GM23338 (cell line): Measurements from ENCODE around the gene SIRT2. TPM values are rescaled to one million over a fixed set of nuclear protein-coding genes. Genes with fewer than 3 reads are reported as not detected.

Experiments used
- ATAC-seq: fragments of 200-7000 bp; cut with Tn5 transposase; 3 replicates; pipeline ENCODE4 v1.9.1; 2020
- DNase-seq: peaks from one replicate; pipeline ENCODE4 v3.0.0-alpha.2; 2015; ENCODE audit warnings: low spot score
- H2AFZ ChIP-seq: fragments of 200-600 bp; sonication (generic); 2 replicates; pipeline ENCODE4 v1.8.0; 2016; ENCODE audit warnings: antibody characterized with exemption, mild to moderate bottlenecking, moderate library complexity
- H3F3A ChIP-seq: fragments of 200-600 bp; sonication (generic); replicated peaks from 2 replicates; pipeline ENCODE4 v1.8.0; 2017; ENCODE audit warnings: antibody characterized with exemption, mixed run types, low read depth
- H3K27ac ChIP-seq: fragments of 200-600 bp; sonication (generic); 2 replicates; pipeline ENCODE4 v1.6.1; 2016; ENCODE audit warnings: low read depth
- H3K27me3 ChIP-seq: fragments of 200-600 bp; sonication (generic); 2 replicates; pipeline ENCODE4 v1.8.0; 2016; ENCODE audit warnings: mild to moderate bottlenecking, mixed run types, moderate library complexity; ENCODE audit not compliant: insufficient read depth
- H3K36me3 ChIP-seq: fragments of 200-600 bp; sonication (generic); 2 replicates; pipeline ENCODE4 v1.8.0; 2016; ENCODE audit warnings: mild to moderate bottlenecking; ENCODE audit not compliant: insufficient read depth
- H3K4me1 ChIP-seq: fragments of 200-600 bp; sonication (generic); 2 replicates; pipeline ENCODE4 v1.8.0; 2016; ENCODE audit warnings: mild to moderate bottlenecking, moderate library complexity; ENCODE audit not compliant: insufficient read depth
- H3K4me2 ChIP-seq: fragments of 200-600 bp; sonication (generic); 2 replicates; pipeline ENCODE4 v1.7.1; 2017; ENCODE audit warnings: mixed run types
- H3K4me3 ChIP-seq: fragments of 200-600 bp; sonication (generic); 2 replicates; pipeline ENCODE4 v1.6.1; 2016; ENCODE audit warnings: mixed run types
- H3K79me2 ChIP-seq: fragments of 200-600 bp; sonication (generic); replicated peaks from 2 replicates; pipeline ENCODE4 v1.8.0; 2017; ENCODE audit warnings: mild to moderate bottlenecking; ENCODE audit not compliant: insufficient read depth
- H3K9me2 ChIP-seq: fragments of 200-600 bp; sonication (generic); 2 replicates; pipeline ENCODE4 v1.8.0; 2017; ENCODE audit not compliant: insufficient read depth
- H4K20me1 ChIP-seq: fragments of 200-600 bp; sonication (generic); replicated peaks from 2 replicates; pipeline ENCODE4 v1.8.0; 2017; ENCODE audit warnings: mild to moderate bottlenecking; ENCODE audit not compliant: insufficient read depth
- H3K27ac Mint-ChIP-seq: 2 replicates; pipeline ENCODE4 v1.8.0; 2020; ENCODE audit warnings: inconsistent platforms, mild to moderate bottlenecking, moderate library complexity, mixed read lengths
- H3K27me3 Mint-ChIP-seq: 3 replicates; pipeline ENCODE4 v1.8.0; 2022; ENCODE audit warnings: low read depth, mild to moderate bottlenecking, moderate library complexity, mixed read lengths, inconsistent platforms; ENCODE audit not compliant: insufficient read depth, poor library complexity
- H3K36me3 Mint-ChIP-seq: 3 replicates; pipeline ENCODE4 v1.8.0; 2021; ENCODE audit warnings: low read depth, mild to moderate bottlenecking, inconsistent platforms, moderate library complexity, mixed read lengths
- H3K4me1 Mint-ChIP-seq: 3 replicates; pipeline ENCODE4 v1.8.0; 2020; ENCODE audit warnings: mild to moderate bottlenecking, inconsistent platforms, mixed read lengths
- H3K4me3 Mint-ChIP-seq: 3 replicates; pipeline ENCODE4 v1.8.0; 2021; ENCODE audit warnings: moderate library complexity, mild to moderate bottlenecking, inconsistent platforms, mixed read lengths
- H3K9me3 Mint-ChIP-seq: 3 replicates; pipeline ENCODE4 v1.8.0; 2020; ENCODE audit warnings: moderate library complexity, mild to moderate bottlenecking, inconsistent platforms, mixed read lengths
- CREB1 ChIP-seq: fragments of 250-450 bp; sonication (Bioruptor Pico); IDR thresholded peaks from 2 replicates; pipeline ENCODE4 v1.5.0; 2020; ENCODE audit warnings: low read depth, mild to moderate bottlenecking, moderate library complexity
- EZH2 ChIP-seq: fragments of 200-600 bp; sonication (generic); IDR thresholded peaks from one replicate; pipeline ENCODE4 v1.8.0; 2017; ENCODE audit warnings: antibody characterized with exemption, mild to moderate bottlenecking, low read depth; ENCODE audit not compliant: unreplicated experiment
- EZH2phosphoT487 ChIP-seq: fragments of 200-600 bp; sonication (generic); IDR thresholded peaks from one replicate; pipeline ENCODE4 v1.8.1; 2018; ENCODE audit warnings: antibody characterized with exemption; ENCODE audit not compliant: unreplicated experiment
- JUNB ChIP-seq: IDR thresholded peaks from one replicate; pipeline ENCODE4 v1.6.1; 2016; ENCODE audit warnings: antibody characterized with exemption; ENCODE audit not compliant: unreplicated experiment
- NANOG ChIP-seq: IDR thresholded peaks from 2 replicates; pipeline ENCODE4 v1.6.1; 2016; ENCODE audit warnings: antibody characterized with exemption, borderline replicate concordance
- POLR2AphosphoS5 ChIP-seq: IDR thresholded peaks from 2 replicates; pipeline ENCODE4 v1.6.1; 2016; ENCODE audit warnings: antibody characterized with exemption, low read depth
- STAT1 ChIP-seq: IDR thresholded peaks from one replicate; pipeline ENCODE4 v1.6.1; 2016; ENCODE audit warnings: antibody characterized with exemption; ENCODE audit not compliant: unreplicated experiment
- ZNF331 ChIP-seq: fragments of 250-450 bp; sonication (Bioruptor Pico); IDR thresholded peaks from 2 replicates; pipeline ENCODE4 v1.5.0; 2020; ENCODE audit warnings: low read depth, mild to moderate bottlenecking, moderate library complexity
- polyA plus RNA-seq: library from polyadenylated mRNA; unstranded; fragments of >200 nt; fragmentation: Nextera tagmentation; extraction: Ambion mirVana; gene quantifications from 2 replicates; pipeline ENCODE4 v1.2.1, GENCODE V29; 2016
- total RNA-seq: library from RNA; depleted of rRNA; stranded (reverse); fragments of >200 nt; shearing (Covaris generic); gene quantifications from 2 replicates; pipeline ENCODE4 v1.2.3, GENCODE V29; 2014
- TF ChIP-seq, protein P1 (sequence below): IDR thresholded peaks from one replicate; pipeline ENCODE4 v1.6.1; 2018; ENCODE audit warnings: antibody characterized with exemption; ENCODE audit not compliant: unreplicated experiment
- TF ChIP-seq, protein P2 (sequence below): IDR thresholded peaks from 2 replicates; pipeline ENCODE4 v1.6.1; 2016; ENCODE audit warnings: antibody characterized with exemption
- TF ChIP-seq, protein P3 (sequence below): fragments of 250-450 bp; sonication (Bioruptor Pico); IDR thresholded peaks from 2 replicates; pipeline ENCODE4 v1.5.0; 2020; ENCODE audit warnings: mild to moderate bottlenecking, moderate library complexity
- TF ChIP-seq, protein P4 (sequence below), 2 experiments: fragments of 200-600 bp in 1 of 2; sonication (generic) in 1 of 2; conservative IDR thresholded peaks; 2 replicates each; pipeline versions ENCODE4 v1.5.1 to v1.6.1; 2016 to 2017; ENCODE audit warnings: antibody characterized with exemption in 2 of 2, low read depth in 2 of 2, mild to moderate bottlenecking in 2 of 2, moderate library complexity in 1 of 2

SIRT2 gene
- total and polyA plus RNA-seq, 2 experiments from 2014 or later: 2.7 to 8.4 TPM

DNA sequence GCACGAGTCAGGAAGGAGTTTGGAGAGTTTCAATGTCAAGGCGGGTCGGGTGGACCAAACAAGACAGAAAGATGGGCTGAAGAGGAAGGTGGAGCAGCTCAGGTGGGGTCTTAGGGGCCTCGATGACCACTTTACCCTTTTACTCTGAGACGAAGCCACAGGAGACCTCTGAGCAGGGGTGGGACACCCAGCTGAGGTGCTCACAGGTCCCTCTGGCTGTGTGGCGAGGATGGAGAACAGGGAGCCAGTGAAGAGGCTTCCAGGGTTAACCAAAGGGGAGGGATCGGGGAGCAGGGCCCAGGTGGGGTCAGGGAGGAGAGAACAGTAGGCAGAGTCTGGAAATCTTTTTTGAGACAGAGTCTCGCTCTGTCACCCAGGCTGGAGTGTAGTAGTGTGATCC lies 14.5 kb upstream of the SIRT2 start (continued):
- no peak for TF ChIP-seq EZH2
- TF ChIP-seq JUNB: no peak
- TF ChIP-seq, protein P1, sequence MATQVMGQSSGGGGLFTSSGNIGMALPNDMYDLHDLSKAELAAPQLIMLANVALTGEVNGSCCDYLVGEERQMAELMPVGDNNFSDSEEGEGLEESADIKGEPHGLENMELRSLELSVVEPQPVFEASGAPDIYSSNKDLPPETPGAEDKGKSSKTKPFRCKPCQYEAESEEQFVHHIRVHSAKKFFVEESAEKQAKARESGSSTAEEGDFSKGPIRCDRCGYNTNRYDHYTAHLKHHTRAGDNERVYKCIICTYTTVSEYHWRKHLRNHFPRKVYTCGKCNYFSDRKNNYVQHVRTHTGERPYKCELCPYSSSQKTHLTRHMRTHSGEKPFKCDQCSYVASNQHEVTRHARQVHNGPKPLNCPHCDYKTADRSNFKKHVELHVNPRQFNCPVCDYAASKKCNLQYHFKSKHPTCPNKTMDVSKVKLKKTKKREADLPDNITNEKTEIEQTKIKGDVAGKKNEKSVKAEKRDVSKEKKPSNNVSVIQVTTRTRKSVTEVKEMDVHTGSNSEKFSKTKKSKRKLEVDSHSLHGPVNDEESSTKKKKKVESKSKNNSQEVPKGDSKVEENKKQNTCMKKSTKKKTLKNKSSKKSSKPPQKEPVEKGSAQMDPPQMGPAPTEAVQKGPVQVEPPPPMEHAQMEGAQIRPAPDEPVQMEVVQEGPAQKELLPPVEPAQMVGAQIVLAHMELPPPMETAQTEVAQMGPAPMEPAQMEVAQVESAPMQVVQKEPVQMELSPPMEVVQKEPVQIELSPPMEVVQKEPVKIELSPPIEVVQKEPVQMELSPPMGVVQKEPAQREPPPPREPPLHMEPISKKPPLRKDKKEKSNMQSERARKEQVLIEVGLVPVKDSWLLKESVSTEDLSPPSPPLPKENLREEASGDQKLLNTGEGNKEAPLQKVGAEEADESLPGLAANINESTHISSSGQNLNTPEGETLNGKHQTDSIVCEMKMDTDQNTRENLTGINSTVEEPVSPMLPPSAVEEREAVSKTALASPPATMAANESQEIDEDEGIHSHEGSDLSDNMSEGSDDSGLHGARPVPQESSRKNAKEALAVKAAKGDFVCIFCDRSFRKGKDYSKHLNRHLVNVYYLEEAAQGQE: no peak
- TF ChIP-seq NANOG: no peak
- TF ChIP-seq ZNF331 (CRISPR knock-in tag): no peak
- TF ChIP-seq, protein P2, sequence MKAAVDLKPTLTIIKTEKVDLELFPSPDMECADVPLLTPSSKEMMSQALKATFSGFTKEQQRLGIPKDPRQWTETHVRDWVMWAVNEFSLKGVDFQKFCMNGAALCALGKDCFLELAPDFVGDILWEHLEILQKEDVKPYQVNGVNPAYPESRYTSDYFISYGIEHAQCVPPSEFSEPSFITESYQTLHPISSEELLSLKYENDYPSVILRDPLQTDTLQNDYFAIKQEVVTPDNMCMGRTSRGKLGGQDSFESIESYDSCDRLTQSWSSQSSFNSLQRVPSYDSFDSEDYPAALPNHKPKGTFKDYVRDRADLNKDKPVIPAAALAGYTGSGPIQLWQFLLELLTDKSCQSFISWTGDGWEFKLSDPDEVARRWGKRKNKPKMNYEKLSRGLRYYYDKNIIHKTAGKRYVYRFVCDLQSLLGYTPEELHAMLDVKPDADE: no peak
- no peak for TF ChIP-seq EZH2phosphoT487
- no peak for TF ChIP-seq STAT1
- no peak for TF ChIP-seq POLR2AphosphoS5

DNA sequence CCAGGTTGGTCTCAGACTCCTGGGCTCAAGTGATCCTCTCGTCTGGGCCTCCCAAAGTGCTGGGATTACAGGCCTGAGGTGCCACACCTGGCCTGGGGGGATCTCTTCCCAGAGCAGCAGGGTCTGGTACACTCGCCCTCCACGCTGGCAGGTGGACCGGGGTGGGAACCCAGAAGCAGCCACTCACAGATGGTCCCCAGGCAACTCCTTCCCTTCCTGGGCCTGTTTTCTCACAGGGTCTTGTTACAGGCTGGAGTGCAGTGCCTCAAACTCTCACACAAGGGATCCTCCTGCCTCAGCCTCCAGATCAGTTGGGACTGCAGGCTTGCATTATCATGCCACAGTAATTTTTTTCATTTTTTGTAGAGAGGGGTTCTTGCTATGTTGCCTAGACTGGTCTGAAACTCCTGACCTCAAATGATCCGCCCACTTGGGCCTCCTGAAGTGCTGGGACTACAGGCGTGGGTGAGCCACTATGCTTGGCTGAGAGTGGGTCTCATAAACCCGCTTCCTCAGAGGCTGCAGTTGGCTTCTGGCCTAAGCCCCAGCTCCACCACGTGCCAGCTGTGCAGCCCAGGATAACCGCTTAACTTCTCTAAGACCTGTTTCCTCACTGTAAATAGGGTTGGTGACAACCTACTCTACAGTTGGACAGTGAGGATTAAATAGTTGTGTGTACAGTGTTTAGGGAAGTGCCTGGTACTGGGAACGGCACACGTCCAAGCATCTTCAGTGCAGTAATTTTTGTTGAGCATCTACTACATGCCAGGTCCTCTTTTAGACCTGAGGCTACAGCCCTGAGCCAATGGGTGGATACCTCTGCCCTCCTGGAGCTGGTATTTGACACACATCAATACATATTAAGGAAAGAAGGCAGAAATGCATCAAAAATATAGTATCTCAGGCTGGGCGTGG lies 13.4 kb upstream of the SIRT2 start:
- no peak overlapping the region for H2AFZ ChIP-seq
- Mint-ChIP-seq H3K9me3 (no peaks in the 10 kb centered on the region), H3K36me3 (peaks cover 6% of the 10 kb centered on the region), H3K4me1 (peaks cover 6% of the 10 kb centered on the region), H3K4me3 (no peak overlapping the region), H3K27me3 (peaks cover 15% of the 10 kb centered on the region), H3K27ac (no peak overlapping the region)
- H3K4me3 ChIP-seq: 0 out of 2 replicates have a peak overlapping the region, but pooled peaks have one; percentile 41
- no peak overlapping the region for H3K4me2 ChIP-seq
- H3K4me1 ChIP-seq: peaks cover 5% of the 10 kb centered on the region
- no peaks in the 10 kb centered on the region for H4K20me1 ChIP-seq
- no peaks in the 10 kb centered on the region for H3K9me2 ChIP-seq
- DNase-seq (no peak), ATAC-seq (no peak)
- H3K79me2 ChIP-seq: no peaks in the 10 kb centered on the region
- H3F3A ChIP-seq: no peaks in the 10 kb centered on the region
- H3K27me3 ChIP-seq: 0 out of 2 replicates have a peak, but pooled peaks cover 4% of the 10 kb centered on the region
- no peaks in the 10 kb centered on the region for H3K36me3 ChIP-seq
- no peak overlapping the region for H3K27ac ChIP-seq
- TF ChIP-seq STAT1: no peak
- TF ChIP-seq, protein P3, sequence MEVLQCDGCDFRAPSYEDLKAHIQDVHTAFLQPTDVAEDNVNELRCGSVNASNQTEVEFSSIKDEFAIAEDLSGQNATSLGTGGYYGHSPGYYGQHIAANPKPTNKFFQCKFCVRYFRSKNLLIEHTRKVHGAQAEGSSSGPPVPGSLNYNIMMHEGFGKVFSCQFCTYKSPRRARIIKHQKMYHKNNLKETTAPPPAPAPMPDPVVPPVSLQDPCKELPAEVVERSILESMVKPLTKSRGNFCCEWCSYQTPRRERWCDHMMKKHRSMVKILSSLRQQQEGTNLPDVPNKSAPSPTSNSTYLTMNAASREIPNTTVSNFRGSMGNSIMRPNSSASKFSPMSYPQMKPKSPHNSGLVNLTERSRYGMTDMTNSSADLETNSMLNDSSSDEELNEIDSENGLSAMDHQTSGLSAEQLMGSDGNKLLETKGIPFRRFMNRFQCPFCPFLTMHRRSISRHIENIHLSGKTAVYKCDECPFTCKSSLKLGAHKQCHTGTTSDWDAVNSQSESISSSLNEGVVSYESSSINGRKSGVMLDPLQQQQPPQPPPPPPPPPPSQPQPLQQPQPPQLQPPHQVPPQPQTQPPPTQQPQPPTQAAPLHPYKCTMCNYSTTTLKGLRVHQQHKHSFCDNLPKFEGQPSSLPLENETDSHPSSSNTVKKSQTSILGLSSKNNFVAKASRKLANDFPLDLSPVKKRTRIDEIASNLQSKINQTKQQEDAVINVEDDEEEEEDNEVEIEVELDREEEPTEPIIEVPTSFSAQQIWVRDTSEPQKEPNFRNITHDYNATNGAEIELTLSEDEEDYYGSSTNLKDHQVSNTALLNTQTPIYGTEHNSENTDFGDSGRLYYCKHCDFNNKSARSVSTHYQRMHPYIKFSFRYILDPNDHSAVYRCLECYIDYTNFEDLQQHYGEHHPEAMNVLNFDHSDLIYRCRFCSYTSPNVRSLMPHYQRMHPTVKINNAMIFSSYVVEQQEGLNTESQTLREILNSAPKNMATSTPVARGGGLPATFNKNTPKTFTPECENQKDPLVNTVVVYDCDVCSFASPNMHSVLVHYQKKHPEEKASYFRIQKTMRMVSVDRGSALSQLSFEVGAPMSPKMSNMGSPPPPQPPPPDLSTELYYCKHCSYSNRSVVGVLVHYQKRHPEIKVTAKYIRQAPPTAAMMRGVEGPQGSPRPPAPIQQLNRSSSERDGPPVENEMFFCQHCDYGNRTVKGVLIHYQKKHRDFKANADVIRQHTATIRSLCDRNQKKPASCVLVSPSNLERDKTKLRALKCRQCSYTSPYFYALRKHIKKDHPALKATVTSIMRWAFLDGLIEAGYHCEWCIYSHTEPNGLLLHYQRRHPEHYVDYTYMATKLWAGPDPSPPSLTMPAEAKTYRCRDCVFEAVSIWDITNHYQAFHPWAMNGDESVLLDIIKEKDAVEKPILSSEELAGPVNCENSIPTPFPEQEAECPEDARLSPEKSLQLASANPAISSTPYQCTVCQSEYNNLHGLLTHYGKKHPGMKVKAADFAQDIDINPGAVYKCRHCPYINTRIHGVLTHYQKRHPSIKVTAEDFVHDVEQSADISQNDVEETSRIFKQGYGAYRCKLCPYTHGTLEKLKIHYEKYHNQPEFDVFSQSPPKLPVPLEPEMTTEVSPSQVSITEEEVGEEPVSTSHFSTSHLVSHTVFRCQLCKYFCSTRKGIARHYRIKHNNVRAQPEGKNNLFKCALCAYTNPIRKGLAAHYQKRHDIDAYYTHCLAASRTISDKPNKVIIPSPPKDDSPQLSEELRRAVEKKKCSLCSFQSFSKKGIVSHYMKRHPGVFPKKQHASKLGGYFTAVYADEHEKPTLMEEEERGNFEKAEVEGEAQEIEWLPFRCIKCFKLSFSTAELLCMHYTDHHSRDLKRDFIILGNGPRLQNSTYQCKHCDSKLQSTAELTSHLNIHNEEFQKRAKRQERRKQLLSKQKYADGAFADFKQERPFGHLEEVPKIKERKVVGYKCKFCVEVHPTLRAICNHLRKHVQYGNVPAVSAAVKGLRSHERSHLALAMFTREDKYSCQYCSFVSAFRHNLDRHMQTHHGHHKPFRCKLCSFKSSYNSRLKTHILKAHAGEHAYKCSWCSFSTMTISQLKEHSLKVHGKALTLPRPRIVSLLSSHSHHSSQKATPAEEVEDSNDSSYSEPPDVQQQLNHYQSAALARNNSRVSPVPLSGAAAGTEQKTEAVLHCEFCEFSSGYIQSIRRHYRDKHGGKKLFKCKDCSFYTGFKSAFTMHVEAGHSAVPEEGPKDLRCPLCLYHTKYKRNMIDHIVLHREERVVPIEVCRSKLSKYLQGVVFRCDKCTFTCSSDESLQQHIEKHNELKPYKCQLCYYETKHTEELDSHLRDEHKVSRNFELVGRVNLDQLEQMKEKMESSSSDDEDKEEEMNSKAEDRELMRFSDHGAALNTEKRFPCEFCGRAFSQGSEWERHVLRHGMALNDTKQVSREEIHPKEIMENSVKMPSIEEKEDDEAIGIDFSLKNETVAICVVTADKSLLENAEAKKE (CRISPR knock-in tag): no peak
- no peak for TF ChIP-seq NANOG
- TF ChIP-seq CREB1: no peak
- TF ChIP-seq, protein P4, sequence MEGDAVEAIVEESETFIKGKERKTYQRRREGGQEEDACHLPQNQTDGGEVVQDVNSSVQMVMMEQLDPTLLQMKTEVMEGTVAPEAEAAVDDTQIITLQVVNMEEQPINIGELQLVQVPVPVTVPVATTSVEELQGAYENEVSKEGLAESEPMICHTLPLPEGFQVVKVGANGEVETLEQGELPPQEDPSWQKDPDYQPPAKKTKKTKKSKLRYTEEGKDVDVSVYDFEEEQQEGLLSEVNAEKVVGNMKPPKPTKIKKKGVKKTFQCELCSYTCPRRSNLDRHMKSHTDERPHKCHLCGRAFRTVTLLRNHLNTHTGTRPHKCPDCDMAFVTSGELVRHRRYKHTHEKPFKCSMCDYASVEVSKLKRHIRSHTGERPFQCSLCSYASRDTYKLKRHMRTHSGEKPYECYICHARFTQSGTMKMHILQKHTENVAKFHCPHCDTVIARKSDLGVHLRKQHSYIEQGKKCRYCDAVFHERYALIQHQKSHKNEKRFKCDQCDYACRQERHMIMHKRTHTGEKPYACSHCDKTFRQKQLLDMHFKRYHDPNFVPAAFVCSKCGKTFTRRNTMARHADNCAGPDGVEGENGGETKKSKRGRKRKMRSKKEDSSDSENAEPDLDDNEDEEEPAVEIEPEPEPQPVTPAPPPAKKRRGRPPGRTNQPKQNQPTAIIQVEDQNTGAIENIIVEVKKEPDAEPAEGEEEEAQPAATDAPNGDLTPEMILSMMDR (conservative IDR thresholded peaks at IDR 0.05; ENCODE audit: low read depth in 2 of 2): no peak
